GM12878 (cell line): ENCODE measurements around the gene CYB5D1. TPM values are rescaled to one million over a fixed set of nuclear protein-coding genes. Genes with fewer than 3 reads are reported as not detected.

ENCODE experiments used
- ATAC-seq: fragments of 200-7000 bp; cut with Tn5 transposase; 3 replicates; pipeline ENCODE4 v1.9.1; 2020; ENCODE audit warnings: mild to moderate bottlenecking, moderate library complexity
- BruUV-seq: library from RNA; stranded (reverse); fragments of 400-500 nt; replicated peaks from 2 replicates; lab custom pipeline; 2021; lab: Mats Ljungman, UMichigan
- CTCF ChIA-PET: fragments of 300-600 bp; sonication (Branson Sonifier 250); formaldehyde crosslinking; extraction: SDS; loops from one replicate; lab custom pipeline; 2021; ENCODE audit warnings: inconsistent platforms; lab: Yijun Ruan, JAX
- POLR2A ChIA-PET: fragments of 350-600 bp; formaldehyde crosslinking; extraction: SDS; loops from one replicate; lab custom pipeline; 2021; ENCODE audit warnings: inconsistent platforms; lab: Charles Lee
- RAD21 ChIA-PET: fragments of 300-600 bp; sonication (Branson Sonifier 250); formaldehyde crosslinking; loops from one replicate; lab custom pipeline; 2023; ENCODE audit warnings: antibody characterized with exemption; ENCODE audit not compliant: unreplicated experiment; lab: Charles Lee
- SMC1A ChIA-PET: fragments of 300-600 bp; sonication (Branson Sonifier 250); formaldehyde crosslinking; loops from one replicate; lab custom pipeline; 2023; ENCODE audit not compliant: unreplicated experiment, uncharacterized antibody; lab: Charles Lee
- DNase-seq: peaks from one replicate; pipeline ENCODE4 v3.0.0-alpha.2; 2011; ENCODE audit warnings: low read depth, low spot score
- FAIRE-seq: peaks from 3 replicates; lab custom pipeline; 2011; peaks lifted over from hg19 to GRCh38; lab: Jason Lieb, UNC
- H2AFZ ChIP-seq: 2 replicates; pipeline ENCODE4 v1.6.0; 2011; ENCODE audit warnings: low read depth, low read length, control low read depth; ENCODE audit not compliant: control insufficient read depth
- H3K27ac ChIP-seq: 2 replicates; pipeline ENCODE4 v1.5.1; 2011; ENCODE audit warnings: control low read depth; ENCODE audit not compliant: control insufficient read depth, insufficient read depth
- H3K27me3 ChIP-seq, 2 experiments: replicated peaks in 1 of 2; 2 replicates each; pipeline versions ENCODE4 v1.6.0 to v1.6.1; 2011; ENCODE audit warnings: low read length in 1 of 2; ENCODE audit not compliant: control insufficient read depth in 2 of 2, insufficient read depth in 2 of 2
- H3K36me3 ChIP-seq, 2 experiments: 2 replicates each; pipeline ENCODE4 v1.5.1; 2011; ENCODE audit warnings: low read length in 1 of 2; ENCODE audit not compliant: control insufficient read depth in 2 of 2, insufficient read depth in 2 of 2
- H3K4me1 ChIP-seq: 2 replicates; pipeline ENCODE4 v1.6.1; 2011; ENCODE audit warnings: mild to moderate bottlenecking, low read length, moderate library complexity, mixed read lengths; ENCODE audit not compliant: control insufficient read depth, insufficient read depth
- H3K4me2 ChIP-seq: 2 replicates; pipeline ENCODE4 v1.6.0; 2011; ENCODE audit warnings: control low read depth; ENCODE audit not compliant: control insufficient read depth, insufficient read depth
- H3K4me3 ChIP-seq: fragments of 200-600 bp; sonication (generic); 2 replicates; pipeline ENCODE4 v1.5.1; 2016
- H3K79me2 ChIP-seq: 2 replicates; pipeline ENCODE4 v1.6.0; 2011; ENCODE audit warnings: low read length; ENCODE audit not compliant: control insufficient read depth, insufficient read depth
- H3K9ac ChIP-seq: 2 replicates; pipeline ENCODE4 v1.8.0; 2011; ENCODE audit warnings: low read length, control low read depth, mixed read lengths; ENCODE audit not compliant: control insufficient read depth, insufficient read depth
- H3K9me3 ChIP-seq: replicated peaks from 3 replicates; pipeline ENCODE4 v1.5.1; 2011; ENCODE audit warnings: mild to moderate bottlenecking, low read length; ENCODE audit not compliant: control insufficient read depth, insufficient read depth
- H4K20me1 ChIP-seq: 2 replicates; pipeline ENCODE4 v1.6.0; 2011; ENCODE audit not compliant: control insufficient read depth, insufficient read depth
- BACH1 ChIP-seq: fragments of 450-650 bp; IDR thresholded peaks from 2 replicates; pipeline ENCODE4 v1.6.1; 2017; ENCODE audit warnings: mild to moderate bottlenecking, borderline replicate concordance
- BRCA1 ChIP-seq: IDR thresholded peaks from 2 replicates; pipeline ENCODE4 v1.6.1; 2011; ENCODE audit warnings: low read depth, low read length, improper control_type of control experiment
- NFYB ChIP-seq: IDR thresholded peaks from 2 replicates; pipeline ENCODE4 v1.6.1; 2011; ENCODE audit warnings: low read depth, mild to moderate bottlenecking, low read length, improper control_type of control experiment, moderate library complexity; ENCODE audit not compliant: insufficient read depth
- POLR2AphosphoS2 ChIP-seq: IDR thresholded peaks from 2 replicates; pipeline ENCODE4 v1.6.1; 2011; ENCODE audit warnings: low read depth, mild to moderate bottlenecking, low read length, improper control_type of control experiment, moderate library complexity
- RAD21 ChIP-seq: IDR thresholded peaks from 2 replicates; pipeline ENCODE4 v1.6.1; 2011; ENCODE audit warnings: mild to moderate bottlenecking, low read depth, low read length, moderate library complexity; ENCODE audit not compliant: insufficient read depth
- TAF1 ChIP-seq: IDR thresholded peaks from 2 replicates; pipeline ENCODE4 v1.6.1; 2011; ENCODE audit warnings: mild to moderate bottlenecking, low read depth, low read length, borderline replicate concordance
- TCF12 ChIP-seq: IDR thresholded peaks from 2 replicates; pipeline ENCODE4 v1.6.1; 2011; ENCODE audit warnings: low read depth, mild to moderate bottlenecking, low read length
- ZBTB11 ChIP-seq: fragments of 450-650 bp; formaldehyde crosslinking; IDR thresholded peaks from 2 replicates; pipeline ENCODE4 v1.5.0; 2022; ENCODE audit warnings: mild to moderate bottlenecking, missing genetic modification characterization
- ZBTB40 ChIP-seq: fragments of 450-650 bp; IDR thresholded peaks from 2 replicates; pipeline ENCODE4 v1.6.1; 2016; ENCODE audit warnings: mild to moderate bottlenecking, moderate library complexity, borderline replicate concordance
- WGBS: methylation state at CpG from one replicate; pipeline ENCODE4 v1.1.6; 2016; ENCODE audit warnings: low lambda C conversion rate; ENCODE audit not compliant: insufficient replicate concordance, insufficient coverage; ENCODE audit errors: missing lambda C conversion rate; 5-methylcytosine and 5-hydroxymethylcytosine counted together
- in situ Hi-C: fragments of 300-500 bp; cut with MboI; formaldehyde crosslinking; loops from 9 replicates; pipeline ENCODE4 v1.14.3; 2018; ENCODE audit warnings: mixed read lengths
- intact Hi-C: fragments of 100-400 bp; cut with micrococcal nuclease; formaldehyde crosslinking; loops from one replicate; pipeline ENCODE4 v1.14.2; 2022; ENCODE audit not compliant: unreplicated experiment
- polyA plus RNA-seq, 11 experiments: library from polyadenylated mRNA; depleted of rRNA in 4 of 11; unstranded in 6 of 11; stranded (reverse) in 5 of 11; fragments of >200 nt; fragmentation: Nextera tagmentation in 4 of 11; fragmentation: Illumina TruSeq in 1 of 11; extraction: Ambion mirVana in 4 of 11; extraction: Trizol in 1 of 11; gene quantifications; 1 replicate in 1 of 11; 2 replicates in 10 of 11; pipeline versions ENCODE4 v1.2.1 to v1.2.3, GENCODE V29; 2011 to 2016; ENCODE audit warnings: inconsistent platforms in 2 of 11, missing spikeins in 2 of 11, low read depth in 1 of 11
- total RNA-seq, 4 experiments: library from RNA; depleted of rRNA in 3 of 4; stranded (reverse); fragments of >200 nt in 3 of 4; fragmentation: Illumina TruSeq in 1 of 4; extraction: Trizol in 1 of 4; gene quantifications; 2 replicates each; pipeline versions ENCODE4 v1.2.1 to v1.2.3, GENCODE V29; 2013 to 2021

CYB5D1 gene
- total and polyA plus RNA-seq, 10 of the 15 experiments (the other 5 are each of a cell fraction or from before 2014, with no cell fraction given): 1.6 to 8.7 (median 6.4) TPM

GRCh38 chr17:7910281-7910680, 52.5 kb downstream of the CYB5D1 start:
- POLR2A ChIA-PET: no interaction called here
- no peak for ATAC-seq

More at GRCh38 chr17:7910281-7910680, 52.5 kb downstream of the CYB5D1 start:
- no peaks in the 10 kb centered on the region for H3K9me3 ChIP-seq
- peaks cover 3% of the 10 kb centered on the region for H3K4me1 ChIP-seq
- H3K4me2 ChIP-seq: no peak overlapping the region
- H3K36me3 ChIP-seq: peaks cover 20 to 26% of the 10 kb centered on the region in 2 experiments
- no peak for FAIRE-seq
- no peaks in the 10 kb centered on the region for H3K79me2 ChIP-seq
- 84% methylated on average over 15 of the region's 15 CpGs for WGBS
- H3K27ac ChIP-seq: no peak overlapping the region
- no peak overlapping the region for H2AFZ ChIP-seq
- ChIA-PET CTCF (interaction anchor here (4.0 to 8.2 kb wide), 3 partner anchors 48 to 147 kb away, joined by 35 to 79 read pairs (median 42); no protein-coding TSS in a partner anchor), RAD21 (no interaction called here)
- TF ChIP-seq ZBTB11 (CRISPR knock-in tag) (no peak), BRCA1 (no peak), POLR2AphosphoS2 (no peak), NFYB (no peak), RAD21 (no peak), BACH1 (no peak), TAF1 (no peak), ZBTB40 (no peak), TCF12 (no peak)
- TF ChIP-seq, all 136 proteins: peak for 0
- Histone ChIP-seq H3K4me3 (no peak overlapping the region), H4K20me1 (no peaks in the 10 kb centered on the region), H3K27me3 (no peaks in the 10 kb centered on the region), H3K9ac (no peak overlapping the region)
- SMC1A ChIA-PET: no interaction called here
- in situ Hi-C loops: loop anchor here (5.0 kb wide), 2 partner anchors 77 to 132 kb away; no protein-coding TSS in a partner anchor
- BruUV-seq: no TSS peak
- no peak for DNase-seq
- intact Hi-C loops: no loop called here
